Liver (tissue), 9 donors: ENCODE data around the gene S100A4. TPM values are rescaled to one million over a fixed set of nuclear protein-coding genes. Genes with fewer than 3 reads are reported as not detected.

Experiments
- DNase-seq: peaks from one replicate; pipeline ENCODE4 v3.0.0-alpha.2; 2017; ENCODE audit warnings: low spot score
- H3K27ac ChIP-seq, 2 donors: one replicate each; pipeline ENCODE4 v1.7.0; 2013; ENCODE audit warnings: inconsistent platforms in 2 of 2, low read length in 2 of 2, control low read depth in 1 of 2, low read depth in 1 of 2, mild to moderate bottlenecking in 1 of 2
- H3K27me3 ChIP-seq, 4 donors: one replicate each; pipeline versions ENCODE4 v1.6.1 to v1.7.0; 2013; ENCODE audit warnings: low read length in 3 of 4, inconsistent platforms in 1 of 4, mild to moderate bottlenecking in 1 of 4, moderate library complexity in 1 of 4; ENCODE audit not compliant: control insufficient read depth in 4 of 4, insufficient read depth in 4 of 4
- H3K36me3 ChIP-seq, 4 donors: one replicate each; pipeline versions ENCODE4 v1.6.1 to v1.7.0; 2013; ENCODE audit warnings: low read length in 3 of 4, mild to moderate bottlenecking in 3 of 4, low read depth in 1 of 4, moderate library complexity in 1 of 4; ENCODE audit not compliant: control insufficient read depth in 4 of 4, insufficient read depth in 3 of 4
- H3K4me1 ChIP-seq, 4 donors: one replicate each; pipeline versions ENCODE4 v1.6.1 to v1.7.0; 2013; ENCODE audit warnings: low read length in 3 of 4, mild to moderate bottlenecking in 3 of 4, moderate library complexity in 1 of 4; ENCODE audit not compliant: control insufficient read depth in 4 of 4, insufficient read depth in 4 of 4
- H3K4me3 ChIP-seq, 3 donors: one replicate each; pipeline versions ENCODE4 v1.6.1 to v1.7.0; 2013; ENCODE audit warnings: low read length in 3 of 3, control low read depth in 1 of 3, low read depth in 1 of 3, mild to moderate bottlenecking in 1 of 3
- H3K9ac ChIP-seq, 2 donors: one replicate each; pipeline ENCODE4 v1.7.0; 2013; ENCODE audit warnings: low read length in 2 of 2, mild to moderate bottlenecking in 2 of 2, moderate library complexity in 2 of 2, control low read depth in 1 of 2, low read depth in 1 of 2
- H3K9me3 ChIP-seq, 4 donors: one replicate each; pipeline versions ENCODE4 v1.6.1 to v1.7.0; 2013; ENCODE audit warnings: low read length in 3 of 4; ENCODE audit not compliant: control insufficient read depth in 4 of 4
- ATF3 ChIP-seq: IDR thresholded peaks from 2 replicates; pipeline ENCODE4 v1.6.1; 2016; ENCODE audit warnings: antibody characterized with exemption
- CTCF ChIP-seq: fragments of 150-350 bp; IDR thresholded peaks from 2 replicates; pipeline ENCODE4 v1.5.1; 2017; ENCODE audit warnings: improper control_type of control experiment, low read depth, low read length; ENCODE audit not compliant: missing input control
- EGR1 ChIP-seq, 2 donors: IDR thresholded peaks; 2 replicates each; pipeline ENCODE4 v1.6.1; 2016 to 2018; ENCODE audit warnings: antibody characterized with exemption in 2 of 2, low read depth in 2 of 2
- FOXA1 ChIP-seq: IDR thresholded peaks from 2 replicates; pipeline ENCODE4 v1.6.1; 2016; ENCODE audit warnings: antibody characterized with exemption
- FOXA2 ChIP-seq: IDR thresholded peaks from 2 replicates; pipeline ENCODE4 v1.6.1; 2016; ENCODE audit warnings: antibody characterized with exemption
- GABPA ChIP-seq, 2 donors: IDR thresholded peaks in 1 of 2; conservative IDR thresholded peaks in 1 of 2; 2 replicates each; pipeline ENCODE4 v1.6.1; 2016; ENCODE audit warnings: antibody characterized with exemption in 2 of 2, mild to moderate bottlenecking in 1 of 2, moderate library complexity in 1 of 2
- HNF4A ChIP-seq, 2 donors: conservative IDR thresholded peaks; 2 replicates each; pipeline ENCODE4 v1.6.1; 2016; ENCODE audit warnings: antibody characterized with exemption in 2 of 2, mild to moderate bottlenecking in 2 of 2
- HNF4G ChIP-seq: IDR thresholded peaks from 2 replicates; pipeline ENCODE4 v1.6.1; 2016; ENCODE audit warnings: antibody characterized with exemption
- JUND ChIP-seq, 2 donors: IDR thresholded peaks; 2 replicates each; pipeline ENCODE4 v1.6.1; 2016; ENCODE audit warnings: antibody characterized with exemption in 2 of 2
- MAX ChIP-seq: IDR thresholded peaks from 2 replicates; pipeline ENCODE4 v1.6.1; 2016; ENCODE audit warnings: antibody characterized with exemption
- RAD21 ChIP-seq, 2 donors: IDR thresholded peaks; 2 replicates each; pipeline ENCODE4 v1.6.1; 2016; ENCODE audit warnings: antibody characterized with exemption in 2 of 2, mild to moderate bottlenecking in 2 of 2
- REST ChIP-seq: IDR thresholded peaks from 2 replicates; pipeline ENCODE4 v1.6.1; 2016; ENCODE audit warnings: antibody characterized with exemption, mild to moderate bottlenecking
- RXRA ChIP-seq, 2 donors: IDR thresholded peaks; 2 replicates each; pipeline ENCODE4 v1.6.1; 2017 to 2018; ENCODE audit warnings: antibody characterized with exemption in 2 of 2, mild to moderate bottlenecking in 1 of 2
- SP1 ChIP-seq: IDR thresholded peaks from 2 replicates; pipeline ENCODE4 v1.6.1; 2018; ENCODE audit warnings: antibody characterized with exemption, mild to moderate bottlenecking
- YY1 ChIP-seq: IDR thresholded peaks from 2 replicates; pipeline ENCODE4 v1.6.1; 2016; ENCODE audit warnings: antibody characterized with exemption, mild to moderate bottlenecking
- WGBS: extraction: QIAGEN DNeasy Blood & Tissue Kit; methylation state at CpG from one replicate; pipeline ENCODE4 v1.1.7; 2013; 5-methylcytosine and 5-hydroxymethylcytosine counted together
- polyA plus RNA-seq, 2 donors: library from polyadenylated mRNA; stranded (reverse) in 1 of 2; unstranded in 1 of 2; fragments of 200-250 nt in 1 of 2; fragments of >200 nt in 1 of 2; fragmentation: Nextera tagmentation in 1 of 2; extraction: Ambion mirVana in 1 of 2; gene quantifications; one replicate each; pipeline versions ENCODE4 v1.2.1 to v1.2.3, GENCODE V29; 2013 to 2015
- total RNA-seq, 2 donors: library from RNA; depleted of rRNA; stranded (reverse); fragments of >200 nt; gene quantifications; one replicate each; pipeline ENCODE4 v1.2.3, GENCODE V29; 2014
- TF ChIP-seq, protein P1 (sequence below): IDR thresholded peaks from 2 replicates; pipeline ENCODE4 v1.6.1; 2016; ENCODE audit warnings: antibody characterized with exemption
- donor health status: healthy.
- donor health status: healthy.
- donor health status: healthy.
- donor health status: healthy.
- donor health status: healthy.

S100A4 gene
- total and polyA plus RNA-seq, 4 donors: 4.8 to 69.8 (median 16.7) TPM

GRCh38 chr1:153527023-153527682 lies 18.5 kb downstream of the S100A4 start:
- Histone ChIP-seq H3K4me1 (peaks cover 0 to 2% (median 0%) of the 10 kb centered on the region in 4 donors), H3K4me3 (no peak overlapping the region), H3K9me3 (no peaks in the 10 kb centered on the region), H3K27ac (no peak overlapping the region), H3K27me3 (peaks cover 0 to 6% (median 3%) of the 10 kb centered on the region in 4 donors), H3K9ac (no peak overlapping the region), H3K36me3 (no peaks in the 10 kb centered on the region)
- 88% methylated on average over 8 of the region's 8 CpGs for WGBS
- DNase-seq: no peak
- TF ChIP-seq, protein P1, sequence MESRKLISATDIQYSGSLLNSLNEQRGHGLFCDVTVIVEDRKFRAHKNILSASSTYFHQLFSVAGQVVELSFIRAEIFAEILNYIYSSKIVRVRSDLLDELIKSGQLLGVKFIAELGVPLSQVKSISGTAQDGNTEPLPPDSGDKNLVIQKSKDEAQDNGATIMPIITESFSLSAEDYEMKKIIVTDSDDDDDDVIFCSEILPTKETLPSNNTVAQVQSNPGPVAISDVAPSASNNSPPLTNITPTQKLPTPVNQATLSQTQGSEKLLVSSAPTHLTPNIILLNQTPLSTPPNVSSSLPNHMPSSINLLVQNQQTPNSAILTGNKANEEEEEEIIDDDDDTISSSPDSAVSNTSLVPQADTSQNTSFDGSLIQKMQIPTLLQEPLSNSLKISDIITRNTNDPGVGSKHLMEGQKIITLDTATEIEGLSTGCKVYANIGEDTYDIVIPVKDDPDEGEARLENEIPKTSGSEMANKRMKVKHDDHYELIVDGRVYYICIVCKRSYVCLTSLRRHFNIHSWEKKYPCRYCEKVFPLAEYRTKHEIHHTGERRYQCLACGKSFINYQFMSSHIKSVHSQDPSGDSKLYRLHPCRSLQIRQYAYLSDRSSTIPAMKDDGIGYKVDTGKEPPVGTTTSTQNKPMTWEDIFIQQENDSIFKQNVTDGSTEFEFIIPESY: no peak
- TF ChIP-seq MAX (no peak), FOXA1 (no peak), SP1 (no peak), REST (no peak), JUND (IDR thresholded peaks at IDR 0.05) (no peak), HNF4G (no peak), HNF4A (conservative IDR thresholded peaks at IDR 0.05) (no peak), ATF3 (no peak), RXRA (IDR thresholded peaks at IDR 0.05) (no peak), GABPA (IDR thresholded peaks at IDR 0.05 in 1 of 2, conservative IDR thresholded peaks at IDR 0.05 in 1 of 2) (no peak), EGR1 (IDR thresholded peaks at IDR 0.05; ENCODE audit: low read depth in 2 of 2) (no peak), CTCF (no peak)

- H3K36me3 ChIP-seq: no peaks in the 10 kb centered on the region
- no peak overlapping the region for H3K27ac ChIP-seq
- TF ChIP-seq REST (no peak), HNF4G (no peak), RAD21 (IDR thresholded peaks at IDR 0.05) (no peak), FOXA2 (no peak), FOXA1 (no peak), YY1 (no peak)
- H3K4me3 ChIP-seq: no peak overlapping the region
- WGBS: 54% methylated on average over 8 of the region's 8 CpGs
- DNase-seq: peak; percentile 33
- no peaks in the 10 kb centered on the region for H3K9me3 ChIP-seq
- no peak overlapping the region for H3K9ac ChIP-seq
- peaks cover 0 to 2% (median 0%) of the 10 kb centered on the region in 4 donors for H3K4me1 ChIP-seq
- H3K27me3 ChIP-seq: no peaks in the 10 kb centered on the region
Observed at GRCh38 chr1:153526132-153526543, 19.5 kb downstream of the S100A4 start.
